Lower leg skin (tissue), 4 donors: Measurements from ENCODE around the gene RAET1E. TPM values are rescaled to one million over a fixed set of nuclear protein-coding genes. Genes with fewer than 3 reads are reported as not detected.

ENCODE experiments used
- DNase-seq, 2 donors: peaks; one replicate each; pipeline ENCODE4 v3.0.0-alpha.2; 2019; ENCODE audit warnings: low spot score in 2 of 2
- H3K4me3 ChIP-seq: fragments of 200-600 bp; sonication (generic); 2 replicates; pipeline ENCODE4 v1.5.1; 2017; ENCODE audit warnings: mild to moderate bottlenecking, low read depth; ENCODE audit not compliant: poor library complexity, severe bottlenecking
- POLR2A ChIP-seq, 2 donors: fragments of 450-650 bp; IDR thresholded peaks; one replicate each; pipeline ENCODE4 v1.6.1; 2016 to 2017; ENCODE audit warnings: antibody characterized with exemption in 2 of 2, mild to moderate bottlenecking in 1 of 2, moderate library complexity in 1 of 2
- WGBS, 2 donors: methylation state at CpG; one replicate each; pipeline ENCODE4 v1.1.5; 2018; 5-methylcytosine and 5-hydroxymethylcytosine counted together
- intact Hi-C: fragments of 100-400 bp; cut with DNase I; formaldehyde crosslinking; loops from one replicate; pipeline ENCODE4 v1.15.0; 2023; ENCODE audit warnings: low total_unique reads
- total RNA-seq, 4 donors: library from RNA; depleted of rRNA; stranded (reverse); fragments of >200 nt; gene quantifications; one replicate each; pipeline ENCODE4 v1.1.0, GENCODE V29; 2016
- TF ChIP-seq, protein P1 (sequence below), 3 donors: fragments of 450-650 bp; IDR thresholded peaks; one replicate each; pipeline ENCODE4 v1.5.1; 2016; ENCODE audit warnings: antibody characterized with exemption in 3 of 3, mild to moderate bottlenecking in 3 of 3, moderate library complexity in 2 of 3

The RAET1E gene
- total RNA-seq, 4 donors from 2014 or later = 20.8 to 48.5 (median 36.2) TPM

DNA sequence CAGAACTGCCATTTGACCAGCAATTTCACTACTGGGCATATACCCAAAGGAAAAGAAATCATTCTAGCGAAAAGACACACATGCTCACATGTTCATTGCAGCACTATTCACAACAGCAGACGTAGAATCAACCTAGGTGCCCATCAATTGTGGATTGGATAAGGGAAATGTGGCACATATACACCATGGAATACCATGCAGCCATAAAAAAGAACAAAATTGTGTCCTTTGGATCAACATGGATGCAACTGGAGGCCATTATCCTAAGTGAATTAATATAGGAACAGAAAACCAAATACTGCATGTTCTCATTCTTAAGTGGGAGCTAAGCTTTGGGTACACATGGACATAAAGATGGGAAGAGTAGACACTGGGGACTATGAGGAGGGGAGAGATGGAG lies 16.1 kb downstream of the RAET1E start:
- intact Hi-C loops = no loop called here
- 91 to 94% methylated on average over 2 of the region's 2 CpGs for WGBS, 2 donors
- DNase-seq = no peak
- TF ChIP-seq POLR2A (IDR thresholded peaks at IDR 0.05) = no peak
- TF ChIP-seq, protein P1, sequence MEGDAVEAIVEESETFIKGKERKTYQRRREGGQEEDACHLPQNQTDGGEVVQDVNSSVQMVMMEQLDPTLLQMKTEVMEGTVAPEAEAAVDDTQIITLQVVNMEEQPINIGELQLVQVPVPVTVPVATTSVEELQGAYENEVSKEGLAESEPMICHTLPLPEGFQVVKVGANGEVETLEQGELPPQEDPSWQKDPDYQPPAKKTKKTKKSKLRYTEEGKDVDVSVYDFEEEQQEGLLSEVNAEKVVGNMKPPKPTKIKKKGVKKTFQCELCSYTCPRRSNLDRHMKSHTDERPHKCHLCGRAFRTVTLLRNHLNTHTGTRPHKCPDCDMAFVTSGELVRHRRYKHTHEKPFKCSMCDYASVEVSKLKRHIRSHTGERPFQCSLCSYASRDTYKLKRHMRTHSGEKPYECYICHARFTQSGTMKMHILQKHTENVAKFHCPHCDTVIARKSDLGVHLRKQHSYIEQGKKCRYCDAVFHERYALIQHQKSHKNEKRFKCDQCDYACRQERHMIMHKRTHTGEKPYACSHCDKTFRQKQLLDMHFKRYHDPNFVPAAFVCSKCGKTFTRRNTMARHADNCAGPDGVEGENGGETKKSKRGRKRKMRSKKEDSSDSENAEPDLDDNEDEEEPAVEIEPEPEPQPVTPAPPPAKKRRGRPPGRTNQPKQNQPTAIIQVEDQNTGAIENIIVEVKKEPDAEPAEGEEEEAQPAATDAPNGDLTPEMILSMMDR (IDR thresholded peaks at IDR 0.05) = no peak
- no peak overlapping the region for H3K4me3 ChIP-seq

DNA sequence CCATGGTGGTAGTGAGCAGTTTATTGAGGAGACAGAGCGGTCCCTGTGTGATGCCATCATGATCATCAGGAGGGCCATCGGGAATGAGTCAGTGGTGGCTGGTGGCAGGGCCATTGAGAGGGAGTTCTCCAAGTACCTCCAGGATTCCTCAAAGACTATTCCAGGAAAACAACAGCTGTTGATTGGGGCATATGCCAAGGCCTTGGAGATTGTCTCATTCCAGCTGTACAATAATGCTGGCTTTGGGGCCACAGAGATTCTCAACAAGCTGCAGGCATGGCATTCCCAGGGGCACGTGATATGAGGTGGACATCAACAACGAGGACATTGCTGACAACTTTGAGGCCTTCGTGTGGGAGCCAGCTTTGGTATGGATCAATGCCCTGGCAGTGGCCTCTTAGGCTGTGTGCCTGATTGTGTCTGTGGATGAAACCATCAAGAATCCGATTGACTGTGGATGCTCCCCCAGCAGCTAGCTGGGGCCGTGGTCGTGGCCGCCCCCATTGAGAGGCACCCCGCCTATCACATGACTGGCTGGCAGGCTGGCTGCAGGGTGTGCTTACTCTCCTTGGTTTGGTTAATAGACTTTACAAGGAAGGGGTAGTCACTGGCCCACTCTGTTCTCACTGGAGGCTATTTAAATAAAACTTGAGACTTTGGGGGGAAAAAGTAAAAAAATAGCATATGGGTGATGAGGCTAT lies 16.7 kb downstream of the RAET1E start:
- intact Hi-C loops = no loop called here
- no peak for DNase-seq
- WGBS, 2 donors = 79 to 81% methylated on average over 7 to 10 of the region's 10 CpGs
- no peak overlapping the region for H3K4me3 ChIP-seq
- TF ChIP-seq, protein P1 (IDR thresholded peaks at IDR 0.05) = no peak
- TF ChIP-seq POLR2A (IDR thresholded peaks at IDR 0.05) = no peak

DNA sequence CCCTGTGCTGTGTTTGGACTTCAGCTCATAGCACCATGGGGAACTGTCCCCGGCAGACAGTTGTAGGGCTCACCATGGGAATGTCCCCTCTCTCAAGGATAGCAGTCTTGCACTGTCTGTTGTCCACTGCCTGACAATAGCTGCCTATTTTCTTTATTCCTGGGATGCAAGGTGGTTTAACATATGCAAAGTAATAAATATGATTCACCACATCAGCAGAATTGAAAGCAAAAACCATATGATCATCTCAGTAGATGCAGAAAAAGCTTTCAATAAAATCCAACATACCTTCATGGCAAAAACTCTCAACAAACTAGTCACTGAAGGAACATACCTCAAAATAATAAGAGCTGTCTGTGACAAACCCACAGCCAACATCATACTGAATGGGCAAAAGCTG lies 20.3 kb downstream of the RAET1E start:
- intact Hi-C loops = no loop called here
- no peak for TF ChIP-seq POLR2A (IDR thresholded peaks at IDR 0.05)
- TF ChIP-seq, protein P1 (IDR thresholded peaks at IDR 0.05) = no peak
- WGBS, 2 donors = 100% methylated on average over 1 of the region's 1 CpG

DNA sequence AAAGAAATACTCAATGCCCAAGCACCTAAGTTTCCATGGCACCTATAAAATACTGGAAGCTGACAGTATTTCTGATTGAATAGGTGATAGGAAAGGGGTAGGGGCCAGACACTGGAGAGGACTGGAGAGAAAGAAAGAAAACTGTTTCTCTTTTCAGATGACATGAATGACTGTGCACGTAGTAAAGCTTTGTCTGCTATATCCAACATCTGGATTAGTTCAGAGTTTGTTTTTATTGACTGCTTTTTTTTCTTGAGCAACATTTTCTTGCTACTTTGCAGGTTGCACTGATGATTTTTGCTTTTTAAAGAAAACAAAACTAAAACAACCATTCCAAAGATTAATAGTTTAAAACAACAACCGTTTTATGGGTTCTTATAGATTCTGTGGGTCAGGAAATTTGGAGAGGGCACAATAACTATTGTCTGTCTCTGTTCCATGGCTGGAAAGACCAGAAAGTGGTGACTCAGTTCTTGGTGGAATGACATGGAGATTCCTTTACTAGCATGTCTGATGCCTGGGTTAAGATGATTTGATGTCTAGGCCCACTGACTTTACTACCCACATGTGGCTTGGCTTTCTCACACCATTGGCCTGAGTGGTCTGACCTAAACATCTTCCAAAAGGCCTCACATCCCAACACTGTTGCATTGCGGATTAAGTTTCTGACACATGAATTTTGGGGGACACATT lies 21.5 kb downstream of the RAET1E start:
- WGBS, 2 donors = 73 to 77% methylated on average over 3 of the region's 3 CpGs
- intact Hi-C loops = no loop called here
- no peak overlapping the region for H3K4me3 ChIP-seq
- no peak for DNase-seq
- TF ChIP-seq, protein P1 (IDR thresholded peaks at IDR 0.05) = no peak
- TF ChIP-seq POLR2A (IDR thresholded peaks at IDR 0.05) = no peak

More for the DNA sequence above, 20.3 kb downstream of the RAET1E start:
- no peak for DNase-seq
- no peak overlapping the region for H3K4me3 ChIP-seq

DNA sequence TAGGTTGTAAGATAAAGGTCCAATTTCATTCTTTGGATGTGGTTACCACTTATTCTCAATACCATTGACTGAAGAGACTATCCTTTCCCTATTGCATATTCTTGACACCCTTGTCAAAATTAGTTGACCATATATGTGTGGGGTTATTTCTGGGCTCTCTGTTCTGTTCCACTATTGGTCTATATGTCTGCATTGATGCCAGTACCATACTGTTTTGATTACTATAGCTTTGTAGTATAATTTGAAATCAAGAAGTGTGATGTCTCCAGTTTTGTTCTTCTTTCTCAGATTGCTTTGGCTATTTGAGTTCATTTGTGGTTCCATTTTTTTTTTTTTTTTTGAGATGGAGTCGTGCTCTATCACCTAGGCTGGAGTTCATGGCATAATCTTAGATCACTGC lies 25.7 kb downstream of the RAET1E start:
- intact Hi-C loops = no loop called here
- H3K4me3 ChIP-seq = no peak overlapping the region
- TF ChIP-seq, protein P1 (IDR thresholded peaks at IDR 0.05) = no peak
- no peak for TF ChIP-seq POLR2A (IDR thresholded peaks at IDR 0.05)
- 82 to 90% methylated on average over 1 of the region's 1 CpG for WGBS, 2 donors
- DNase-seq = no peak
